Peyer's patch (tissue), 4 donors: Measurements from ENCODE around the gene ETHE1. TPM values are rescaled to one million over a fixed set of nuclear protein-coding genes. Genes with fewer than 3 reads are reported as not detected.
"Not testable (repeated sequence)": the region's sequence is repeated elsewhere in the genome, so short reads cannot be mapped to it uniquely, and the experiment has no call there.

Source experiments
- DNase-seq, 3 donors: peaks; one replicate each; pipeline ENCODE4 v3.0.0-alpha.2; 2017 to 2019
- H3K27ac ChIP-seq, 4 donors: fragments of 200-600 bp; sonication (generic); one replicate each; pipeline ENCODE4 v1.5.1; 2016 to 2019
- H3K27me3 ChIP-seq, 2 donors: fragments of 200-600 bp; sonication (generic); one replicate each; pipeline ENCODE4 v1.5.1; 2019
- H3K36me3 ChIP-seq, 3 donors: fragments of 200-600 bp; sonication (generic); one replicate each; pipeline ENCODE4 v1.5.1; 2016 to 2019
- H3K4me1 ChIP-seq, 4 donors: fragments of 200-600 bp; sonication (generic); one replicate each; pipeline ENCODE4 v1.5.1; 2016 to 2019
- H3K4me3 ChIP-seq, 4 donors: fragments of 200-600 bp; sonication (generic); 1 replicate in 3 of 4; 2 replicates in 1 of 4; pipeline ENCODE4 v1.5.1; 2016 to 2019; ENCODE audit warnings: mild to moderate bottlenecking in 1 of 4
- H3K9me3 ChIP-seq, 4 donors: fragments of 200-600 bp; sonication (generic); one replicate each; pipeline ENCODE4 v1.5.1; 2016 to 2019; ENCODE audit warnings: mild to moderate bottlenecking in 1 of 4
- CTCF ChIP-seq, 6 experiments: fragments of 450-650 bp in 4 of 6; fragments of 200-600 bp in 2 of 6; sonication (generic) in 1 of 6; IDR thresholded peaks; one replicate each; pipeline ENCODE4 v1.5.1; 2017 to 2019; ENCODE audit warnings: antibody characterized with exemption in 6 of 6, mild to moderate bottlenecking in 3 of 6, moderate library complexity in 1 of 6
- POLR2A ChIP-seq, 2 donors: fragments of 450-650 bp; IDR thresholded peaks; one replicate each; pipeline ENCODE4 v1.5.1; 2017; ENCODE audit warnings: antibody characterized with exemption in 2 of 2, mild to moderate bottlenecking in 2 of 2, moderate library complexity in 2 of 2
- total RNA-seq, 4 donors: library from RNA; depleted of rRNA; stranded (reverse); fragments of >200 nt; gene quantifications; one replicate each; pipeline ENCODE4 v1.1.0, GENCODE V29; 2016

The ETHE1 gene
- total RNA-seq, 4 donors from 2014 or later: 115 to 252 (median 199) TPM

GRCh38 chr19:43524922-43525835, 1.8 kb downstream of the ETHE1 start:
- TF ChIP-seq CTCF (IDR thresholded peaks at IDR 0.05): no peak
- peak; percentile 55 to 70 for TF ChIP-seq POLR2A (IDR thresholded peaks at IDR 0.05)
- H3K27me3 ChIP-seq: no peaks in the 10 kb centered on the region
- peak overlapping the region; percentile 73 to 88 (median 84) for H3K4me3 ChIP-seq
- H3K36me3 ChIP-seq: peaks cover 0 to 17% (median 0%) of the 10 kb centered on the region in 3 donors
- peak overlapping the region; percentile 79 to 90 (median 86) for H3K27ac ChIP-seq
- peaks cover 0 to 18% (median 7%) of the 10 kb centered on the region in 4 donors for H3K4me1 ChIP-seq
- peak; percentile 61 to 89 (median 84) for DNase-seq
- H3K9me3 ChIP-seq: no peaks in the 10 kb centered on the region

DNA sequence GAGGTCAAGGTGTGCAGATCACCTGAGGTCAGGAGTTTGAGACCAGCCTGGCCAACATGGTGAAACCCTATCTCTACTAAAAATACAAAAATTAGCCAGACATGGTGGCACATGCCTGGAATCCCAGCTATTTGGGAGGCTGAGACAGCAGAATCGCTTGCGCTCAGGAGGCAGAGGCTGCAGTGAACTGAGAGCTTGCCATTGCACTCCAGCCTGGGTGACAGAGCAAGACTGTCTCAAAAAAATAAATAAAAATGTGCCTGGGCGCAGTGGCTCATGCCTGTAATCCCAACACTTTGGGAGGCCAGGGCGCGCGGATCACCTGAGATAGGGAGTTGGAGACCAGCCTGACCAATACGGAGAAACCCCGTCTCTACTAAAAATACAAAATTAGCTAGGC, 3.3 kb downstream of the ETHE1 start:
- H3K27me3 ChIP-seq, H3K9me3 ChIP-seq, H3K4me3 ChIP-seq, DNase-seq, H3K27ac ChIP-seq: not testable (repeated sequence)
- H3K36me3 ChIP-seq: peaks cover 0 to 17% (median 0%) of the 10 kb centered on the region in 3 donors
- peaks cover 0 to 18% (median 7%) of the 10 kb centered on the region in 4 donors for H3K4me1 ChIP-seq

DNA sequence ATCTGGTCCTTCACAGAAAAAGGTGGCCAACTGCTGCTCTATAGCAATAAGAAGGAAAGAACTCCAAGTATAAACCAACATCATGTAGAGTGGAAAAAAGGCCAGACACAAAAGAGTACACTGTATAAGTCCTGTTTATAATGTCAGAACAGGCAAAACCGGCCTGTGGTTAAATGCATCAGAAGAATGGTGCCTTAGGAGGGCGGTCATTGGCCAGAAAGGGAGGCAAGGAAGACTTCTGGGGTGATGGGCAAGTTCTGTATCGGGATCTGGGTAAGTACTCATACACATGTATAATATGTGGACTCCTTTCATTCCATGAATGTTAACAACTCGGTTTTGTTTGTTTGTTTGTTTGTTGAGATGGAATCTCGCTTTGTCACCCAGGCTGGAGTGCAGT, 4.1 kb downstream of the ETHE1 start:
- no peak for DNase-seq
- H3K27ac ChIP-seq: no peak overlapping the region
- peaks cover 0 to 17% (median 0%) of the 10 kb centered on the region in 3 donors for H3K36me3 ChIP-seq
- no peaks in the 10 kb centered on the region for H3K9me3 ChIP-seq
- no peak overlapping the region for H3K4me3 ChIP-seq
- TF ChIP-seq POLR2A (IDR thresholded peaks at IDR 0.05) (no peak), CTCF (IDR thresholded peaks at IDR 0.05) (no peak)
- H3K4me1 ChIP-seq: peaks cover 0 to 15% (median 7%) of the 10 kb centered on the region in 4 donors
- no peaks in the 10 kb centered on the region for H3K27me3 ChIP-seq

GRCh38 chr19:43519436-43520088, 7.4 kb downstream of the ETHE1 start:
- no peak overlapping the region for H3K27ac ChIP-seq
- no peaks in the 10 kb centered on the region for H3K27me3 ChIP-seq
- no peaks in the 10 kb centered on the region for H3K9me3 ChIP-seq
- peaks cover 0 to 21% (median 0%) of the 10 kb centered on the region in 3 donors for H3K36me3 ChIP-seq
- no peak for TF ChIP-seq POLR2A (IDR thresholded peaks at IDR 0.05)
- TF ChIP-seq CTCF (IDR thresholded peaks at IDR 0.05): peak; percentile 76 to 94 (median 90)
- peak; percentile 69 to 93 (median 81) for DNase-seq
- no peak overlapping the region for H3K4me3 ChIP-seq
- peaks cover 0 to 2% (median 0%) of the 10 kb centered on the region in 4 donors for H3K4me1 ChIP-seq

DNA sequence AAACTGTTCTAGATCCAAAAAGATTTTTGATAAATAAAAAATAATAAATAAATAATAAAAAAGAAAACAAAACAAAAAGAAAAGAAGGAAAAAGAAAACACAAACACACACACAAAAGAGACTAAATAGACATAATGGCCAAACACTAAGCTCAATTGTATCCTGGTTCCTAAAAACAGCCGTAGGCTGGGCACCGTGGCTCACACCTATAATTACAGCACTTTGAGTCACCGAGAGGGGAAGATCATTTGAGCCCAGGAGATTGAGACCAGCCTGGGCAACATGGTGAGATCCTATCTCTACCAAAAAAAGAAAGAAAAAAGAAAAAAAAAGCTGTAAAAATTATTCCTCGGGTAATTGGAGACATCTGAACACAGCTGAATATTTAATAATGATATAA, 8.9 kb downstream of the ETHE1 start:
- TF ChIP-seq POLR2A (IDR thresholded peaks at IDR 0.05) (no peak), CTCF (IDR thresholded peaks at IDR 0.05) (no peak)
- H3K9me3 ChIP-seq: no peaks in the 10 kb centered on the region

GRCh38 chr19:43512399-43512798, 14.6 kb downstream of the ETHE1 start:
- H3K4me3 ChIP-seq, H3K27me3 ChIP-seq, H3K4me1 ChIP-seq, H3K27ac ChIP-seq, DNase-seq, H3K9me3 ChIP-seq: not testable (repeated sequence)
- peaks cover 0 to 40% (median 0%) of the 10 kb centered on the region in 3 donors for H3K36me3 ChIP-seq

More for the DNA sequence above, 8.9 kb downstream of the ETHE1 start:
- H3K4me1 ChIP-seq: peaks cover 0 to under 1% (median 0%) of the 10 kb centered on the region in 4 donors
- no peak overlapping the region for H3K27ac ChIP-seq
- H3K4me3 ChIP-seq: no peak overlapping the region
- no peak for DNase-seq
- H3K36me3 ChIP-seq: peaks cover 0 to 21% (median 0%) of the 10 kb centered on the region in 3 donors
- no peaks in the 10 kb centered on the region for H3K27me3 ChIP-seq
